Left lung (tissue), 10 donors: Measurements from ENCODE around the gene ARNT2. TPM values are rescaled to one million over a fixed set of nuclear protein-coding genes. Genes with fewer than 3 reads are reported as not detected.

ENCODE experiments used
- ATAC-seq: fragments of 200-7000 bp; cut with Tn5 transposase; one replicate; pipeline ENCODE4 v1.9.1; 2020; ENCODE audit warnings: moderate library complexity
- DNase-seq, 4 donors: peaks; one replicate each; pipeline ENCODE4 v3.0.0-alpha.2; 2013 to 2020
- H3K27ac ChIP-seq, 2 donors: fragments of 200-600 bp; sonication (generic) in 1 of 2; one replicate each; pipeline versions ENCODE4 v1.5.0 to v1.8.0; 2020 to 2021
- H3K27me3 ChIP-seq, 2 donors: fragments of 200-600 bp; sonication (generic) in 1 of 2; one replicate each; pipeline versions ENCODE4 v1.5.0 to v1.8.0; 2020 to 2021
- H3K36me3 ChIP-seq, 2 donors: fragments of 200-600 bp; sonication (generic) in 1 of 2; one replicate each; pipeline versions ENCODE4 v1.5.0 to v1.8.0; 2020 to 2021
- H3K4me1 ChIP-seq, 2 donors: fragments of 200-600 bp; one replicate each; pipeline ENCODE4 v1.8.0; 2021
- H3K4me3 ChIP-seq, 2 donors: fragments of 200-600 bp; sonication (generic) in 1 of 2; one replicate each; pipeline versions ENCODE4 v1.5.0 to v1.8.0; 2020 to 2021; ENCODE audit warnings: mild to moderate bottlenecking in 1 of 2
- H3K9me3 ChIP-seq, 2 donors: fragments of 200-600 bp; sonication (generic) in 1 of 2; one replicate each; pipeline versions ENCODE4 v1.5.0 to v1.8.0; 2020 to 2021
- CTCF ChIP-seq, 2 donors: fragments of 200-600 bp; sonication (generic) in 1 of 2; IDR thresholded peaks; one replicate each; pipeline versions ENCODE4 v1.5.0 to v1.8.0; 2021; ENCODE audit warnings: antibody characterized with exemption in 2 of 2
- intact Hi-C, 2 donors: fragments of 100-400 bp; cut with DNase I; formaldehyde crosslinking; loops; one replicate each; pipeline versions ENCODE4 v1.11.2 to v1.14.2; 2022
- polyA plus RNA-seq, 6 donors: library from polyadenylated mRNA; unstranded; fragments of 120-200 nt; gene quantifications; one replicate each; pipeline ENCODE4 v1.2.1, GENCODE V29; 2013; ENCODE audit not compliant: insufficient read length in 6 of 6
- total RNA-seq, 2 donors: library from RNA; stranded (reverse); fragmentation: NEBNext Ultra II Directional; extraction: Animal tissue kit (Norgen Biotek cat#: 25700); gene quantifications; one replicate each; pipeline ENCODE4 v1.2.1, GENCODE V29; 2021
- donor health status: DM: no; HTN: yes; CAD: no.
- donor health status: DM: no; HTN: no; CAD: no.

The ARNT2 gene
- total and polyA plus RNA-seq, 8 donors: 9.7 to 50.8 (median 33.7) TPM

- no peak for DNase-seq
- no peak for TF ChIP-seq CTCF (IDR thresholded peaks at IDR 0.05)
- no peak for ATAC-seq
- intact Hi-C loops: loop anchor here in 1 of 2 donors (10.0 kb wide), 1 partner anchor 125 kb away; no protein-coding TSS in a partner anchor
- Histone ChIP-seq H3K27me3 (no peaks in the 10 kb centered on the region), H3K4me1 (no peaks in the 10 kb centered on the region), H3K36me3 (peaks cover 0 to 13% of the 10 kb centered on the region in 2 donors), H3K9me3 (no peaks in the 10 kb centered on the region), H3K4me3 (no peak overlapping the region), H3K27ac (no peak overlapping the region)
Measured at GRCh38 chr15:80579611-80580010, 175.4 kb downstream of the ARNT2 start.

GRCh38 chr15:80580106-80580505 is 175.9 kb downstream of the ARNT2 start:
- Histone ChIP-seq H3K27me3 (no peaks in the 10 kb centered on the region), H3K4me1 (no peaks in the 10 kb centered on the region), H3K9me3 (no peaks in the 10 kb centered on the region), H3K27ac (no peak overlapping the region), H3K36me3 (peaks cover 0 to 13% of the 10 kb centered on the region in 2 donors), H3K4me3 (no peak overlapping the region)
- TF ChIP-seq CTCF (IDR thresholded peaks at IDR 0.05): no peak
- no peak for DNase-seq
- no peak for ATAC-seq
- intact Hi-C loops: no loop called here

GRCh38 chr15:80580536-80581260 is 176.5 kb downstream of the ARNT2 start:
- no peak for DNase-seq

GRCh38 chr15:80581976-80582375 is 177.8 kb downstream of the ARNT2 start:
- TF ChIP-seq CTCF (IDR thresholded peaks at IDR 0.05): no peak
- Histone ChIP-seq H3K27ac (no peak overlapping the region), H3K9me3 (no peaks in the 10 kb centered on the region), H3K36me3 (peaks cover 0 to 4% of the 10 kb centered on the region in 2 donors), H3K27me3 (no peaks in the 10 kb centered on the region), H3K4me1 (no peaks in the 10 kb centered on the region), H3K4me3 (no peak overlapping the region)
- ATAC-seq: no peak
- DNase-seq: no peak
- intact Hi-C loops: no loop called here

More at GRCh38 chr15:80580536-80581260, 176.5 kb downstream of the ARNT2 start:
- H3K27me3 ChIP-seq: no peaks in the 10 kb centered on the region
- intact Hi-C loops: no loop called here
- H3K27ac ChIP-seq: no peak overlapping the region
- H3K4me3 ChIP-seq: no peak overlapping the region
- no peak for TF ChIP-seq CTCF (IDR thresholded peaks at IDR 0.05)
- no peaks in the 10 kb centered on the region for H3K4me1 ChIP-seq
- no peak for ATAC-seq
- H3K9me3 ChIP-seq: no peaks in the 10 kb centered on the region
- peaks cover 0 to 8% of the 10 kb centered on the region in 2 donors for H3K36me3 ChIP-seq

- intact Hi-C loops: no loop called here
Measured at GRCh38 chr15:80582816-80583423, 178.7 kb downstream of the ARNT2 start.

More at GRCh38 chr15:80582816-80583423, 178.7 kb downstream of the ARNT2 start:
- no peak for ATAC-seq
- Histone ChIP-seq H3K36me3 (no peaks in the 10 kb centered on the region), H3K4me1 (no peaks in the 10 kb centered on the region), H3K9me3 (no peaks in the 10 kb centered on the region), H3K27ac (no peak overlapping the region), H3K4me3 (no peak overlapping the region), H3K27me3 (no peaks in the 10 kb centered on the region)
- no peak for DNase-seq
- no peak for TF ChIP-seq CTCF (IDR thresholded peaks at IDR 0.05)
